ENCODE data around the gene GCSAML. TPM values are rescaled to one million over a fixed set of nuclear protein-coding genes. Genes with fewer than 3 reads are reported as not detected.

The GCSAML gene
- total RNA-seq, 1 donor, result not detected

GRCh38 chr1:247613405-247613804 lies 64.5 kb downstream of the GCSAML start:
- no peak for DNase-seq (ENCODE audit: low read depth)
- no peak for TF ChIP-seq CTCF (IDR thresholded peaks at IDR 0.05; ENCODE audit: insufficient read depth, low read depth, low read length)

GRCh38 chr1:247614625-247615024 lies 65.7 kb downstream of the GCSAML start:
- no peak overlapping the region for H3K4me3 ChIP-seq (ENCODE audit: low read depth, low read length)
- DNase-seq (ENCODE audit: low read depth), result no peak
- no peak for TF ChIP-seq CTCF (IDR thresholded peaks at IDR 0.05; ENCODE audit: insufficient read depth, low read depth, low read length)

More at GRCh38 chr1:247613405-247613804, 64.5 kb downstream of the GCSAML start:
- H3K4me3 ChIP-seq (ENCODE audit: low read depth, low read length), result no peak overlapping the region

Small RNAs within 50 kb of the gene (small RNA-seq; reads per million reads assigned to genes)
- gene RF00026, result not detected

Other genes with a start within 250 kb of the GCSAML start
- gene ZNF496, start 217.3 kb upstream of the GCSAML start, total RNA-seq, result 19.4 and 27.4 TPM in 2 replicates
- 0.43 and 0.97 TPM in 2 replicates for gene NLRP3, start 133.0 kb upstream of the GCSAML start, total RNA-seq
- not detected in 2 replicates for gene OR2B11, start 91.0 kb upstream of the GCSAML start, total RNA-seq
- gene OR2C3, start 12.7 kb upstream of the GCSAML start, total RNA-seq, result not detected in 2 replicates
- not detected in 2 replicates for gene OR2G2, start 39.2 kb downstream of the GCSAML start, total RNA-seq
- gene OR2G3, start 56.5 kb downstream of the GCSAML start, total RNA-seq, result not detected in 2 replicates
- not detected in 2 replicates for gene OR13G1, start 130.6 kb downstream of the GCSAML start, total RNA-seq
- not detected in 2 replicates for gene OR6F1, start 167.5 kb downstream of the GCSAML start, total RNA-seq
- not detected in 2 replicates for gene OR14K1, start 189.5 kb downstream of the GCSAML start, total RNA-seq
- gene OR14A2, start 199.0 kb downstream of the GCSAML start, total RNA-seq, result not detected in 2 replicates
- gene OR1C1, start 211.4 kb downstream of the GCSAML start, total RNA-seq, result not detected in 2 replicates

Data from fibroblast of villous mesenchyme (primary cell).